Caco-2 (cell line): Measurements from ENCODE around the gene INSYN1. TPM values are rescaled to one million over a fixed set of nuclear protein-coding genes. Genes with fewer than 3 reads are reported as not detected.
"Not testable (repeated sequence)": the region's sequence is repeated elsewhere in the genome, so short reads cannot be mapped to it uniquely, and the experiment has no call there.

ENCODE experiments used
- BruUV-seq: library from RNA; stranded (reverse); fragments of 400-500 nt; replicated peaks from 2 replicates; lab custom pipeline; 2021; lab: Mats Ljungman, UMichigan
- CTCF ChIA-PET: fragments of 300-600 bp; sonication (Branson Sonifier 250); formaldehyde crosslinking; loops from one replicate; lab custom pipeline; 2022; ENCODE audit warnings: antibody characterized with exemption; lab: Charles Lee
- POLR2A ChIA-PET: fragments of 300-600 bp; sonication (Branson Sonifier 250); formaldehyde crosslinking; loops from one replicate; lab custom pipeline; 2022; ENCODE audit warnings: antibody characterized with exemption; lab: Charles Lee
- DNase-seq, 2 experiments: peaks; one replicate each; pipeline versions ENCODE4 v3.0.0 to v3.0.0-alpha.2; 2020 to 2022
- H3K27me3 ChIP-seq: replicated peaks from 2 replicates; pipeline ENCODE4 v1.6.0; 2011; ENCODE audit warnings: low read length; ENCODE audit not compliant: control insufficient read depth, insufficient read depth
- H3K36me3 ChIP-seq: 2 replicates; pipeline ENCODE4 v1.5.1; 2011; ENCODE audit warnings: low read length; ENCODE audit not compliant: control insufficient read depth, insufficient read depth
- H3K4me1 ChIP-seq: fragments of 250-450 bp; sonication (Bioruptor Pico); 2 replicates; pipeline ENCODE4 v1.5.1; 2020; ENCODE audit warnings: mild to moderate bottlenecking
- H3K4me3 ChIP-seq: 2 replicates; pipeline ENCODE4 v1.5.1; 2011; ENCODE audit warnings: low read depth, mild to moderate bottlenecking, control low read depth, low read length
- H3K9me3 ChIP-seq: fragments of 250-450 bp; sonication (Bioruptor Pico); 2 replicates; pipeline ENCODE4 v1.5.1; 2020; ENCODE audit warnings: mild to moderate bottlenecking, moderate library complexity
- H3K27ac Mint-ChIP-seq: one replicate; pipeline ENCODE4 v1.8.0; 2022; ENCODE audit warnings: mixed read lengths; ENCODE audit not compliant: unreplicated experiment
- H3K27me3 Mint-ChIP-seq: one replicate; pipeline ENCODE4 v1.8.0; 2022; ENCODE audit warnings: mixed read lengths; ENCODE audit not compliant: insufficient read depth, unreplicated experiment
- H3K36me3 Mint-ChIP-seq: one replicate; pipeline ENCODE4 v1.8.0; 2022; ENCODE audit warnings: mild to moderate bottlenecking, mixed read lengths; ENCODE audit not compliant: insufficient read depth, unreplicated experiment
- H3K4me1 Mint-ChIP-seq: one replicate; pipeline ENCODE4 v1.8.0; 2022; ENCODE audit warnings: low read depth, mixed read lengths; ENCODE audit not compliant: unreplicated experiment
- H3K4me3 Mint-ChIP-seq: one replicate; pipeline ENCODE4 v1.8.0; 2022; ENCODE audit warnings: mild to moderate bottlenecking, moderate library complexity, mixed read lengths; ENCODE audit not compliant: unreplicated experiment
- H3K9me3 Mint-ChIP-seq: one replicate; pipeline ENCODE4 v1.8.0; 2022; ENCODE audit warnings: mixed read lengths; ENCODE audit not compliant: unreplicated experiment
- CTCF ChIP-seq, 2 experiments: fragments of 200-600 bp in 1 of 2; IDR thresholded peaks; 1 replicate in 1 of 2; 2 replicates in 1 of 2; pipeline versions ENCODE4 v1.5.1 to v1.8.0; 2011 to 2022; ENCODE audit warnings: antibody characterized with exemption in 1 of 2, control low read depth in 1 of 2, inconsistent platforms in 1 of 2, low read depth in 1 of 2, low read length in 1 of 2, mild to moderate bottlenecking in 1 of 2, moderate library complexity in 1 of 2; ENCODE audit not compliant: insufficient read depth in 1 of 2, severe bottlenecking in 1 of 2, unreplicated experiment in 1 of 2
- intact Hi-C: fragments of 100-400 bp; cut with micrococcal nuclease; formaldehyde crosslinking; loops from one replicate; pipeline ENCODE4 v1.10.0; 2022; ENCODE audit not compliant: unreplicated experiment
- total RNA-seq: library from RNA; stranded (reverse); gene quantifications from 2 replicates; pipeline ENCODE4 v1.2.3, GENCODE V29; 2022

INSYN1 gene
- total RNA-seq, 1 experiment from 2014 or later, result 0.41 TPM

- peaks cover 9% of the 10 kb centered on the region for H3K27me3 Mint-ChIP-seq
- ChIA-PET CTCF (no interaction called here), POLR2A (no interaction called here)
- H3K4me3 Mint-ChIP-seq, result no peak overlapping the region
- H3K27me3 ChIP-seq, result no peaks in the 10 kb centered on the region
- H3K9me3 Mint-ChIP-seq, result peaks cover 10% of the 10 kb centered on the region
- intact Hi-C loops, result no loop called here
- H3K36me3 ChIP-seq, result no peaks in the 10 kb centered on the region
- no peak for DNase-seq
- no TSS peak for BruUV-seq
- H3K9me3 ChIP-seq, result no peaks in the 10 kb centered on the region
- no peaks in the 10 kb centered on the region for H3K36me3 Mint-ChIP-seq
- no peak overlapping the region for H3K27ac Mint-ChIP-seq
- TF ChIP-seq CTCF (IDR thresholded peaks at IDR 0.05; ENCODE audit: insufficient read depth in 1 of 2, low read depth in 1 of 2, low read length in 1 of 2, severe bottlenecking in 1 of 2, unreplicated experiment in 1 of 2), result no peak
- no peak overlapping the region for H3K4me3 ChIP-seq
- no peaks in the 10 kb centered on the region for H3K4me1 ChIP-seq
- H3K4me1 Mint-ChIP-seq, result no peaks in the 10 kb centered on the region
Measured at GRCh38 chr15:73796331-73796831, 43.2 kb upstream of the INSYN1 start.

- Histone ChIP-seq H3K9me3 (no peaks in the 10 kb centered on the region), H3K27me3 (no peaks in the 10 kb centered on the region), H3K4me1 (no peaks in the 10 kb centered on the region), H3K36me3 (no peaks in the 10 kb centered on the region), H3K4me3 (no peak overlapping the region)
- intact Hi-C loops, result no loop called here
- no peak for TF ChIP-seq CTCF (IDR thresholded peaks at IDR 0.05; ENCODE audit: insufficient read depth in 1 of 2, low read depth in 1 of 2, low read length in 1 of 2, severe bottlenecking in 1 of 2, unreplicated experiment in 1 of 2)
- ChIA-PET POLR2A (no interaction called here), CTCF (no interaction called here)
- H3K27me3 Mint-ChIP-seq, result peaks cover 12% of the 10 kb centered on the region
- H3K36me3 Mint-ChIP-seq, result no peaks in the 10 kb centered on the region
- H3K4me3 Mint-ChIP-seq, result no peak overlapping the region
- DNase-seq, result no peak
- BruUV-seq, result no TSS peak
- H3K4me1 Mint-ChIP-seq, result no peaks in the 10 kb centered on the region
- H3K9me3 Mint-ChIP-seq, result peaks cover 10% of the 10 kb centered on the region
- no peak overlapping the region for H3K27ac Mint-ChIP-seq
Measured at GRCh38 chr15:73794443-73795133, 41.4 kb upstream of the INSYN1 start.

GRCh38 chr15:73792899-73793541, 39.9 kb upstream of the INSYN1 start:
- intact Hi-C loops, BruUV-seq: not testable (repeated sequence)

More at GRCh38 chr15:73792899-73793541, 39.9 kb upstream of the INSYN1 start:
- H3K9me3 Mint-ChIP-seq, H3K27me3 ChIP-seq, H3K4me1 Mint-ChIP-seq, DNase-seq, H3K4me1 ChIP-seq, H3K36me3 Mint-ChIP-seq, H3K4me3 Mint-ChIP-seq, H3K9me3 ChIP-seq, H3K4me3 ChIP-seq, POLR2A ChIA-PET, CTCF ChIA-PET, H3K27ac Mint-ChIP-seq, H3K36me3 ChIP-seq: not testable (repeated sequence)
- peaks cover 14% of the 10 kb centered on the region for H3K27me3 Mint-ChIP-seq
